IMR-90 (cell line): ENCODE data around the gene SLC27A3. TPM values are rescaled to one million over a fixed set of nuclear protein-coding genes. Genes with fewer than 3 reads are reported as not detected.

Experiments
- ATAC-seq: fragments of 200-7000 bp; cut with Tn5 transposase; 2 replicates; pipeline ENCODE4 v1.9.1; 2020; ENCODE audit warnings: low read depth, mild to moderate bottlenecking, moderate library complexity
- BruUV-seq: library from RNA; stranded (reverse); fragments of 400-500 nt; replicated peaks from 2 replicates; lab custom pipeline; 2021; lab: Mats Ljungman, UMichigan
- CTCF ChIA-PET: fragments of 300-600 bp; formaldehyde crosslinking; extraction: SDS; loops from one replicate; lab custom pipeline; 2021; ENCODE audit warnings: antibody characterized with exemption; lab: Yijun Ruan, JAX
- POLR2A ChIA-PET: fragments of 300-600 bp; sonication (Branson Sonifier 250); formaldehyde crosslinking; loops from one replicate; lab custom pipeline; 2022; ENCODE audit warnings: antibody characterized with exemption; ENCODE audit not compliant: unreplicated experiment; lab: Charles Lee
- DNase-seq: peaks from one replicate; pipeline ENCODE4 v3.0.0; 2013
- H2AFZ ChIP-seq: replicated peaks from 2 replicates; pipeline ENCODE3; 2013; ENCODE audit warnings: low read length, mild to moderate bottlenecking; ENCODE audit not compliant: poor library complexity
- H2AK5ac ChIP-seq: 2 replicates; pipeline ENCODE4 v1.6.1; 2013; ENCODE audit warnings: low read depth, low read length, inconsistent platforms
- H2AK9ac ChIP-seq: replicated peaks from 2 replicates; pipeline ENCODE3; 2013; ENCODE audit warnings: mild to moderate bottlenecking, low read depth, low read length, moderate library complexity; ENCODE audit not compliant: poor library complexity
- H2BK120ac ChIP-seq: 2 replicates; pipeline ENCODE4 v1.6.1; 2013; ENCODE audit warnings: low read depth, low read length, inconsistent platforms
- H2BK15ac ChIP-seq: 3 replicates; pipeline ENCODE4 v1.6.1; 2013; ENCODE audit warnings: low read depth, low read length, inconsistent platforms
- H2BK20ac ChIP-seq: 2 replicates; pipeline ENCODE4 v1.6.1; 2013; ENCODE audit warnings: low read depth, mild to moderate bottlenecking, inconsistent platforms, low read length, moderate library complexity
- H2BK5ac ChIP-seq: 2 replicates; pipeline ENCODE4 v1.6.1; 2013; ENCODE audit warnings: mild to moderate bottlenecking, low read depth, low read length, inconsistent platforms; ENCODE audit not compliant: poor library complexity, severe bottlenecking
- H3K14ac ChIP-seq: replicated peaks from 2 replicates; pipeline ENCODE4 v1.6.1; 2013; ENCODE audit warnings: low read depth, low read length, inconsistent platforms
- H3K18ac ChIP-seq: 2 replicates; pipeline ENCODE4 v1.6.1; 2013; ENCODE audit warnings: low read depth, low read length, control low read depth
- H3K23ac ChIP-seq: 2 replicates; pipeline ENCODE4 v1.6.1; 2013; ENCODE audit warnings: low read depth, low read length, inconsistent platforms
- H3K27ac ChIP-seq: 2 replicates; pipeline ENCODE4 v1.5.1; 2013; ENCODE audit warnings: mild to moderate bottlenecking, control low read depth, low read length; ENCODE audit not compliant: insufficient read depth
- H3K27me3 ChIP-seq: 2 replicates; pipeline ENCODE4 v1.6.1; 2013; ENCODE audit warnings: low read length; ENCODE audit not compliant: control insufficient read depth, insufficient read depth
- H3K36me3 ChIP-seq: 2 replicates; pipeline ENCODE4 v1.6.1; 2013; ENCODE audit warnings: low read length, mixed read lengths; ENCODE audit not compliant: control insufficient read depth, insufficient read depth
- H3K4ac ChIP-seq: 2 replicates; pipeline ENCODE4 v1.6.1; 2013; ENCODE audit warnings: low read depth, low read length, inconsistent platforms
- H3K4me1 ChIP-seq: 2 replicates; pipeline ENCODE4 v1.6.1; 2013; ENCODE audit warnings: low read length, mixed read lengths; ENCODE audit not compliant: control insufficient read depth, insufficient read depth
- H3K4me2 ChIP-seq: 2 replicates; pipeline ENCODE4 v1.6.1; 2013; ENCODE audit warnings: low read depth, mild to moderate bottlenecking, control low read depth, low read length, moderate library complexity
- H3K4me3 ChIP-seq: 2 replicates; pipeline ENCODE4 v1.5.1; 2013; ENCODE audit warnings: low read depth, mild to moderate bottlenecking, control low read depth, low read length, moderate library complexity; ENCODE audit not compliant: insufficient read depth
- H3K56ac ChIP-seq: 2 replicates; pipeline ENCODE4 v1.6.1; 2013; ENCODE audit warnings: low read length, inconsistent platforms; ENCODE audit not compliant: insufficient read depth; ENCODE audit errors: extremely low read depth
- H3K79me1 ChIP-seq, 2 experiments: 2 replicates each; pipeline ENCODE4 v1.6.1; 2013; ENCODE audit warnings: low read length in 2 of 2, inconsistent platforms in 1 of 2, low read depth in 1 of 2
- H3K9ac ChIP-seq: 2 replicates; pipeline ENCODE4 v1.6.1; 2013; ENCODE audit warnings: low read depth, low read length, control low read depth
- H3K9me1 ChIP-seq: 2 replicates; pipeline ENCODE4 v1.6.1; 2013; ENCODE audit warnings: low read length, inconsistent platforms; ENCODE audit not compliant: insufficient read depth
- H3K9me3 ChIP-seq: 2 replicates; pipeline ENCODE4 v1.6.1; 2013; ENCODE audit warnings: low read length; ENCODE audit not compliant: control insufficient read depth, insufficient read depth
- H4K20me1 ChIP-seq: 2 replicates; pipeline ENCODE4 v1.6.1; 2013; ENCODE audit warnings: low read length, inconsistent platforms; ENCODE audit not compliant: insufficient read depth
- H4K5ac ChIP-seq: 2 replicates; pipeline ENCODE4 v1.6.1; 2013; ENCODE audit warnings: mild to moderate bottlenecking, low read depth, low read length, control low read depth
- H4K8ac ChIP-seq, 2 experiments: 2 replicates each; pipeline ENCODE4 v1.6.1; 2013; ENCODE audit warnings: low read depth in 2 of 2, low read length in 2 of 2, control low read depth in 1 of 2, inconsistent platforms in 1 of 2
- H4K91ac ChIP-seq: 2 replicates; pipeline ENCODE4 v1.6.1; 2013; ENCODE audit warnings: low read depth, low read length, inconsistent platforms; ENCODE audit not compliant: insufficient read depth
- BHLHE40 ChIP-seq: fragments of 150-350 bp; IDR thresholded peaks from 2 replicates; pipeline ENCODE4 v1.6.1; 2016; ENCODE audit warnings: mild to moderate bottlenecking, low read depth, low read length
- CEBPB ChIP-seq: IDR thresholded peaks from 2 replicates; pipeline ENCODE4 v1.6.1; 2012; ENCODE audit warnings: low read depth, low read length, improper control_type of control experiment
- CHD1 ChIP-seq: IDR thresholded peaks from 2 replicates; pipeline ENCODE4 v1.6.1; 2012; ENCODE audit warnings: low read depth, low read length, improper control_type of control experiment
- MXI1 ChIP-seq: IDR thresholded peaks from 2 replicates; pipeline ENCODE4 v1.6.1; 2012; ENCODE audit warnings: low read depth, mild to moderate bottlenecking, low read length, moderate library complexity, borderline replicate concordance
- NFE2L2 ChIP-seq: fragments of 150-350 bp; IDR thresholded peaks from 2 replicates; pipeline ENCODE4 v1.6.1; 2016; ENCODE audit warnings: low read depth, mild to moderate bottlenecking, low read length
- RFX5 ChIP-seq: IDR thresholded peaks from 2 replicates; pipeline ENCODE4 v1.8.0; 2012; ENCODE audit warnings: low read depth, mild to moderate bottlenecking, low read length, moderate library complexity
- SMC3 ChIP-seq: fragments of 150-350 bp; IDR thresholded peaks from 2 replicates; pipeline ENCODE4 v1.6.1; 2016; ENCODE audit warnings: low read depth, mild to moderate bottlenecking, antibody characterized with exemption, low read length, moderate library complexity
- whole genome bisulfite sequencing, 2 experiments: methylation state at CpG; one replicate each; pipeline versions ENCODE4 v1.1.5 to v1.1.7; 2013; ENCODE audit warnings: missing lambda C conversion rate in 2 of 2; ENCODE audit not compliant: insufficient read length in 1 of 2; ENCODE audit errors: extremely low coverage in 2 of 2; 5-methylcytosine and 5-hydroxymethylcytosine counted together
- dilution Hi-C: fragments of 300-500 bp; cut with HindIII; formaldehyde crosslinking; loops from one replicate; pipeline ENCODE4 v1.14.3; 2018; ENCODE audit warnings: low sequenced_read_pairs; ENCODE audit not compliant: unreplicated experiment
- in situ Hi-C: fragments of 300-500 bp; cut with MboI; formaldehyde crosslinking; loops from 3 replicates; pipeline ENCODE4 v1.14.3; 2019; ENCODE audit warnings: low sequenced_read_pairs, inconsistent platforms, mixed read lengths
- intact Hi-C: fragments of 100-400 bp; cut with micrococcal nuclease; formaldehyde crosslinking; loops from 2 replicates; pipeline ENCODE4 v1.10.0; 2022
- polyA plus RNA-seq, 3 experiments: library from polyadenylated mRNA; depleted of rRNA; stranded (reverse); fragments of >200 nt; gene quantifications; 2 replicates each; pipeline ENCODE4 v1.2.3, GENCODE V29; 2012; ENCODE audit warnings: low replicate concordance in 1 of 3
- total RNA-seq: library from RNA; depleted of rRNA; stranded (reverse); fragments of >200 nt; gene quantifications from 2 replicates; pipeline ENCODE4 v1.2.3, GENCODE V29; 2012
- TF ChIP-seq, protein P1 (sequence below): fragments of 150-350 bp; IDR thresholded peaks from 2 replicates; pipeline ENCODE4 v1.6.1; 2016; ENCODE audit warnings: low read depth, mild to moderate bottlenecking, low read length, moderate library complexity, borderline replicate concordance
- TF ChIP-seq, protein P2 (sequence below): conservative IDR thresholded peaks from 2 replicates; pipeline ENCODE4 v1.5.1; 2012; ENCODE audit warnings: mild to moderate bottlenecking, low read depth, low read length, improper control_type of control experiment
- TF ChIP-seq, protein P3 (sequence below): fragments of 150-350 bp; IDR thresholded peaks from 2 replicates; pipeline ENCODE4 v1.6.1; 2017; ENCODE audit warnings: mild to moderate bottlenecking, antibody characterized with exemption, low read length, low read depth

Gene SLC27A3
- total and polyA plus RNA-seq, 2 of the 4 experiments (the other 2 are of a cell fraction), result 3.2 to 9.3 TPM

DNA sequence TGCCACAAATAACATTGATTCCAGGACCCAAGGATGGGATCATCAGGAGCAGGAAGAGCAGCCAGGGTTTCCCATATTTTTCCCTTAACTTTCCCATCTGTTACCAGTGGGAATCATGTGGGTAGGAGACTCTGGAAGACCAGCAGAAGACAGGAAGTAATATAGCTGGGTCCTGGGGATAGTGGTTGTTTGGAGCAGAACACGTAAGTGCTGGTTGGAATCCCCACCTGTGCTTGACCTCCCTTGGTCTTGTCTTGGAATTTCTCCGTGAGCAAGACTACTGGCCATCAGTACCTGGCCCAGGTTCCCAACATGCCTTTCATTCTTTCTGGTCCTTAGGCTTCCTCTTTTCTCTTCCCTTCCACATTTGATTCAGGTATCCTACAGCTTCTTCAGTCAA, 20.9 kb upstream of the SLC27A3 start:
- no peak overlapping the region for H3K4me2 ChIP-seq
- no TSS peak for BruUV-seq
- no peak overlapping the region for H2BK5ac ChIP-seq
- H4K20me1 ChIP-seq, result no peaks in the 10 kb centered on the region
- dilution Hi-C loops, result no loop called here
- no peak overlapping the region for H3K18ac ChIP-seq
- 94% methylated on average over 2 of the region's 2 CpGs; no CpG with 5 or more reads in 1 of the 2 experiments for WGBS, 2 experiments
- no peak overlapping the region for H2BK120ac ChIP-seq
- H3K23ac ChIP-seq, result no peak overlapping the region
- no peak overlapping the region for H4K8ac ChIP-seq
- no peaks in the 10 kb centered on the region; a peak in 2 of 4 replicates for H3K79me1 ChIP-seq
- no peak overlapping the region for H3K27ac ChIP-seq
- H3K27me3 ChIP-seq, result no peaks in the 10 kb centered on the region
- ChIA-PET POLR2A (no interaction called here), CTCF (interaction anchor here (0.9 kb wide), 1 partner anchor 13 kb away, joined by 3 read pairs; no protein-coding TSS in a partner anchor)
- H2AFZ ChIP-seq, result no peak overlapping the region
- H2BK20ac ChIP-seq, result no peak overlapping the region
- no peak overlapping the region for H2AK5ac ChIP-seq
- no peak overlapping the region for H4K5ac ChIP-seq
- H3K9ac ChIP-seq, result no peak overlapping the region
- no peak overlapping the region for H3K14ac ChIP-seq
- TF ChIP-seq BHLHE40, result no peak
- TF ChIP-seq RFX5, result no peak
- TF ChIP-seq, protein P1, sequence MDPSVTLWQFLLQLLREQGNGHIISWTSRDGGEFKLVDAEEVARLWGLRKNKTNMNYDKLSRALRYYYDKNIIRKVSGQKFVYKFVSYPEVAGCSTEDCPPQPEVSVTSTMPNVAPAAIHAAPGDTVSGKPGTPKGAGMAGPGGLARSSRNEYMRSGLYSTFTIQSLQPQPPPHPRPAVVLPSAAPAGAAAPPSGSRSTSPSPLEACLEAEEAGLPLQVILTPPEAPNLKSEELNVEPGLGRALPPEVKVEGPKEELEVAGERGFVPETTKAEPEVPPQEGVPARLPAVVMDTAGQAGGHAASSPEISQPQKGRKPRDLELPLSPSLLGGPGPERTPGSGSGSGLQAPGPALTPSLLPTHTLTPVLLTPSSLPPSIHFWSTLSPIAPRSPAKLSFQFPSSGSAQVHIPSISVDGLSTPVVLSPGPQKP, result no peak
- TF ChIP-seq, protein P2, sequence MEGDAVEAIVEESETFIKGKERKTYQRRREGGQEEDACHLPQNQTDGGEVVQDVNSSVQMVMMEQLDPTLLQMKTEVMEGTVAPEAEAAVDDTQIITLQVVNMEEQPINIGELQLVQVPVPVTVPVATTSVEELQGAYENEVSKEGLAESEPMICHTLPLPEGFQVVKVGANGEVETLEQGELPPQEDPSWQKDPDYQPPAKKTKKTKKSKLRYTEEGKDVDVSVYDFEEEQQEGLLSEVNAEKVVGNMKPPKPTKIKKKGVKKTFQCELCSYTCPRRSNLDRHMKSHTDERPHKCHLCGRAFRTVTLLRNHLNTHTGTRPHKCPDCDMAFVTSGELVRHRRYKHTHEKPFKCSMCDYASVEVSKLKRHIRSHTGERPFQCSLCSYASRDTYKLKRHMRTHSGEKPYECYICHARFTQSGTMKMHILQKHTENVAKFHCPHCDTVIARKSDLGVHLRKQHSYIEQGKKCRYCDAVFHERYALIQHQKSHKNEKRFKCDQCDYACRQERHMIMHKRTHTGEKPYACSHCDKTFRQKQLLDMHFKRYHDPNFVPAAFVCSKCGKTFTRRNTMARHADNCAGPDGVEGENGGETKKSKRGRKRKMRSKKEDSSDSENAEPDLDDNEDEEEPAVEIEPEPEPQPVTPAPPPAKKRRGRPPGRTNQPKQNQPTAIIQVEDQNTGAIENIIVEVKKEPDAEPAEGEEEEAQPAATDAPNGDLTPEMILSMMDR, result no peak
- no peak for TF ChIP-seq CEBPB
- TF ChIP-seq, protein P3, sequence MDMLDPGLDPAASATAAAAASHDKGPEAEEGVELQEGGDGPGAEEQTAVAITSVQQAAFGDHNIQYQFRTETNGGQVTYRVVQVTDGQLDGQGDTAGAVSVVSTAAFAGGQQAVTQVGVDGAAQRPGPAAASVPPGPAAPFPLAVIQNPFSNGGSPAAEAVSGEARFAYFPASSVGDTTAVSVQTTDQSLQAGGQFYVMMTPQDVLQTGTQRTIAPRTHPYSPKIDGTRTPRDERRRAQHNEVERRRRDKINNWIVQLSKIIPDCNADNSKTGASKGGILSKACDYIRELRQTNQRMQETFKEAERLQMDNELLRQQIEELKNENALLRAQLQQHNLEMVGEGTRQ, result no peak
- no peak for TF ChIP-seq MXI1
- no peak for TF ChIP-seq CHD1
- TF ChIP-seq NFE2L2, result no peak
- no peak for TF ChIP-seq SMC3
- ATAC-seq (no peak), DNase-seq (no peak)
- intact Hi-C loops, result no loop called here
- in situ Hi-C loops, result no loop called here
- H3K36me3 ChIP-seq, result peaks cover 49% of the 10 kb centered on the region
- H2BK15ac ChIP-seq, result no peak overlapping the region
- H3K56ac ChIP-seq, result no peak overlapping the region
- H3K4me3 ChIP-seq, result no peak overlapping the region
- H2AK9ac ChIP-seq, result no peak overlapping the region
- H3K9me1 ChIP-seq, result no peaks in the 10 kb centered on the region
- no peaks in the 10 kb centered on the region for H3K9me3 ChIP-seq
- H4K91ac ChIP-seq, result no peak overlapping the region
- H3K4me1 ChIP-seq, result peaks cover 2% of the 10 kb centered on the region
- H3K4ac ChIP-seq, result no peak overlapping the region
